ENCODE measurements around the gene CNPY1. TPM values are rescaled to one million over a fixed set of nuclear protein-coding genes. Genes with fewer than 3 reads are reported as not detected.

Gene CNPY1
- total RNA-seq, 2 experiments from 2014 or later: not detected

- intact Hi-C loops (cut with DNase I, micrococcal nuclease): no loop called here
- ATAC-seq (ENCODE audit: poor library complexity): no peak
- Histone ChIP-seq H3K36me3 (ENCODE audit: insufficient read depth, low read length) (no peaks in the 10 kb centered on the region), H3K27ac (ENCODE audit: low read depth in 1 of 2, low read length in 2 of 2) (no peak overlapping the region), H3K27me3 (ENCODE audit: control insufficient read depth in 1 of 2, insufficient read depth in 2 of 2, low read length in 2 of 2) (peaks cover 8 to 20% of the 10 kb centered on the region in 2 experiments), H3K4me3 (ENCODE audit: low read length) (no peak overlapping the region), H3K9me3 (ENCODE audit: control insufficient read depth in 1 of 2, insufficient read depth in 1 of 2, low read length in 2 of 2) (peaks cover 0 to 17% of the 10 kb centered on the region in 2 experiments), H3K4me1 (ENCODE audit: insufficient read depth, low read length) (peaks cover 20% of the 10 kb centered on the region)
- no peaks in the 10 kb centered on the region for H3K9me3 Mint-ChIP-seq
- ChIA-PET POLR2A (no interaction called here), CTCF (no interaction called here)
- H3K27me3 Mint-ChIP-seq: peaks cover 48% of the 10 kb centered on the region
- H3K4me1 Mint-ChIP-seq (ENCODE audit: low read depth): peaks cover 22% of the 10 kb centered on the region
- H3K27ac Mint-ChIP-seq: no peak overlapping the region
- DNase-seq: no peak
- no peak overlapping the region for H3K4me3 Mint-ChIP-seq
- H3K36me3 Mint-ChIP-seq (ENCODE audit: low read depth): no peaks in the 10 kb centered on the region
- TF ChIP-seq CTCF (IDR thresholded peaks at IDR 0.05): no peak
Observed at GRCh38 chr7:155487509-155488482, 58.6 kb downstream of the CNPY1 start.

DNA sequence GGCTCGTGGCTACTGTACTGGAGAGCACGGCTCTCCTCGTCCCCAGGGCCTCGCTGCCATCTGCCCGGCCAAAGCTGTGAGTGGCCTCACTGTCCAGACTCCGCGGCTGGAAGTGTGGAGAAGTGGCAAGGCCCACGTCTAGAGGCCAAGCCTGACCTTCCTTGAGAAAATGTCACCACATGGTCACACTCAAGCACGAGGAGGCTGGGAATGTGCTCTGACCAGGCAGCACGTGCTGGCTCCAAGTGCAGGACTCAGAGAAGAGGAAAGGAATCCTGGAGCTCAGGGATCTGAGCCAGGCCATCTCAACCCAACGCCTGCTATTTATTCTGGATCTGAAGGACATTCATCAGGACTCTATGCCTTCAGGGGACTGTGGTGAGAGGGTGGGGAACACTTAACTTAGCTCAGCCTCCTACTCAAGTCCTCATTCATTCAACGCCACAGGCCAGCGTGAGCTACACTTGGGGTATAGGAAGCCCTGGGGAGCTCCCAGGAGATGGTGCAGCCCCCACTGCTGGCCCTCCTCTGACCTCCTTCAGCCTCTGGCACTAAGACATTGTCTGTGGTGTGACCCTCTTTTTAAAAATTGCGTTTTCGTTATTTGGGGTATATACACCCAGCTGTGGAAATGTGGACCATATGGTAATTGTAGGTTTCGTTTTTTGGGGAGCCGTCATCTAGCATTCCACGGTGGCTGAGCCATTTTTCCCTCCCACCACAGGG is 59.4 kb downstream of the CNPY1 start:
- peaks cover 46% of the 10 kb centered on the region for H3K27me3 Mint-ChIP-seq
- H3K36me3 Mint-ChIP-seq (ENCODE audit: low read depth): no peaks in the 10 kb centered on the region
- CTCF ChIA-PET: no interaction called here

More for the DNA sequence above, 59.4 kb downstream of the CNPY1 start:
- H3K36me3 ChIP-seq (ENCODE audit: insufficient read depth, low read length): no peaks in the 10 kb centered on the region
- DNase-seq (no peak), ATAC-seq (ENCODE audit: poor library complexity) (no peak)
- no peak overlapping the region for H3K4me3 ChIP-seq (ENCODE audit: low read length)
- H3K4me1 ChIP-seq (ENCODE audit: insufficient read depth, low read length): peaks cover 20% of the 10 kb centered on the region
- TF ChIP-seq CTCF (IDR thresholded peaks at IDR 0.05): no peak
- POLR2A ChIA-PET: no interaction called here
- intact Hi-C loops (cut with DNase I, micrococcal nuclease): no loop called here
- Mint-ChIP-seq H3K27ac (no peak overlapping the region), H3K9me3 (no peaks in the 10 kb centered on the region), H3K4me1 (ENCODE audit: low read depth) (peaks cover 21% of the 10 kb centered on the region), H3K4me3 (no peak overlapping the region)
- peaks cover 8 to 20% of the 10 kb centered on the region in 2 experiments for H3K27me3 ChIP-seq (ENCODE audit: control insufficient read depth in 1 of 2, insufficient read depth in 2 of 2, low read length in 2 of 2)
- no peak overlapping the region for H3K27ac ChIP-seq (ENCODE audit: low read depth in 1 of 2, low read length in 2 of 2)
- H3K9me3 ChIP-seq (ENCODE audit: control insufficient read depth in 1 of 2, insufficient read depth in 1 of 2, low read length in 2 of 2): peaks cover 0 to 22% of the 10 kb centered on the region in 2 experiments

Measured in CD4-positive, alpha-beta T cell (primary cell).